ENCODE results near the gene ZAR1L.

GRCh38 chr13:32285633-32285965 is 29.6 kb downstream of the ZAR1L start:
- no peak for TF ChIP-seq EZH2 (IDR thresholded peaks at IDR 0.05; ENCODE audit: insufficient read depth, poor library complexity, severe bottlenecking)
- TF ChIP-seq EZH2phosphoT487 (IDR thresholded peaks at IDR 0.05; ENCODE audit: insufficient read depth, low read depth), result no peak
